K562 (cell line): ENCODE measurements around the gene ATM. TPM values are rescaled to one million over a fixed set of nuclear protein-coding genes. Genes with fewer than 3 reads are reported as not detected.

Source experiments
- ARID1B ChIP-seq: fragments of 450-650 bp; IDR thresholded peaks from 2 replicates; pipeline ENCODE4 v1.6.1; 2016; ENCODE audit warnings: antibody characterized with exemption, mild to moderate bottlenecking, inconsistent platforms
- ATF1 ChIP-seq, 2 experiments: fragments of 450-650 bp in 1 of 2; IDR thresholded peaks; 2 replicates each; pipeline ENCODE4 v1.6.1; 2016; ENCODE audit warnings: missing compliant biosample characterization in 1 of 2, missing genetic modification characterization in 1 of 2
- FOSL1 ChIP-seq: fragments of 200-800 bp; sonication (Bioruptor generic); conservative IDR thresholded peaks from 2 replicates; pipeline ENCODE4 v1.6.1; 2016; ENCODE audit warnings: missing genetic modification characterization, missing compliant biosample characterization
- MAFK ChIP-seq: IDR thresholded peaks from 2 replicates; pipeline ENCODE4 v1.6.1; 2011; ENCODE audit warnings: low read length, improper control_type of control experiment
- NCOA1 ChIP-seq: fragments of 450-650 bp; IDR thresholded peaks from 2 replicates; pipeline ENCODE4 v1.6.1; 2016; ENCODE audit warnings: low read depth
- NRF1 ChIP-seq, 2 experiments: fragments of 450-650 bp; IDR thresholded peaks in 1 of 2; conservative IDR thresholded peaks in 1 of 2; 2 replicates each; pipeline ENCODE4 v1.6.1; 2014; ENCODE audit warnings: mild to moderate bottlenecking in 2 of 2
- REST ChIP-seq, 2 experiments: fragments of 450-650 bp; formaldehyde crosslinking in 1 of 2; IDR thresholded peaks; 2 replicates each; pipeline versions ENCODE4 v1.4.0 to v1.6.1; 2014 to 2020; ENCODE audit warnings: mild to moderate bottlenecking in 2 of 2, borderline replicate concordance in 1 of 2, low read depth in 1 of 2
- SAFB2 ChIP-seq: fragments of 200-400 bp; formaldehyde crosslinking; IDR thresholded peaks from 2 replicates; pipeline ENCODE4 v1.6.1; 2018; ENCODE audit warnings: borderline replicate concordance, low read length, low read depth, moderate library complexity; ENCODE audit not compliant: severe bottlenecking
- SMARCC2 ChIP-seq: fragments of 450-650 bp; IDR thresholded peaks from 2 replicates; pipeline ENCODE4 v1.6.1; 2017; ENCODE audit warnings: antibody characterized with exemption, moderate library complexity, mild to moderate bottlenecking, low read depth
- SPI1 ChIP-seq: IDR thresholded peaks from 2 replicates; pipeline ENCODE4 v1.6.1; 2011; ENCODE audit warnings: low read depth, low read length, control low read depth, borderline replicate concordance
- SREBF1 ChIP-seq: fragments of 150-350 bp; IDR thresholded peaks from 2 replicates; pipeline ENCODE4 v1.6.1; 2014; ENCODE audit warnings: antibody characterized with exemption, low read depth, low read length, borderline replicate concordance
- STAG1 ChIP-seq: sonication (generic); formaldehyde crosslinking; IDR thresholded peaks from 2 replicates; pipeline ENCODE4 v1.5.0; 2020; ENCODE audit warnings: missing genetic modification reagents, borderline replicate concordance
- TARDBP ChIP-seq: fragments of 450-650 bp; IDR thresholded peaks from 2 replicates; pipeline ENCODE4 v1.6.1; 2016
- ZBTB33 ChIP-seq: sonication (generic); formaldehyde crosslinking; IDR thresholded peaks from 2 replicates; pipeline ENCODE4 v1.8.1; 2023; ENCODE audit warnings: mild to moderate bottlenecking, missing genetic modification reagents
- ZNF695 ChIP-seq: fragments of 450-650 bp; formaldehyde crosslinking; IDR thresholded peaks from 2 replicates; pipeline ENCODE4 v1.4.0; 2020; ENCODE audit warnings: mild to moderate bottlenecking, moderate library complexity
- ZNF77 ChIP-seq: fragments of 250-450 bp; sonication (Bioruptor Pico); IDR thresholded peaks from 2 replicates; pipeline ENCODE4 v1.5.0; 2020
- polyA plus RNA-seq, 8 experiments: library from polyadenylated mRNA; depleted of rRNA in 4 of 8; stranded (reverse) in 5 of 8; unstranded in 3 of 8; fragments of >200 nt; fragmentation: Nextera tagmentation in 2 of 8; fragmentation: Illumina TruSeq in 1 of 8; extraction: Ambion mirVana in 2 of 8; extraction: Trizol in 1 of 8; gene quantifications; 2 replicates each; pipeline versions ENCODE4 v1.2.1 to v1.2.3, GENCODE V29; 2011 to 2014; ENCODE audit warnings: inconsistent platforms in 1 of 8, missing spikeins in 1 of 8
- total RNA-seq, 7 experiments: library from RNA; depleted of rRNA in 6 of 7; stranded (reverse); fragments of >200 nt in 6 of 7; fragmentation: Illumina TruSeq in 2 of 7; extraction: Trizol in 2 of 7; gene quantifications; 2 replicates each; pipeline versions ENCODE4 v1.2.1 to v1.2.3, GENCODE V29; 2011 to 2021; ENCODE audit warnings: low replicate concordance in 1 of 7

Gene ATM
- total and polyA plus RNA-seq, 9 of the 15 experiments (the other 6 are each of a cell fraction or from before 2014, with no cell fraction given): 8.3 to 46.8 (median 26.2) TPM

- TF ChIP-seq ATF1 (CRISPR knock-in tag; IDR thresholded peaks at IDR 0.05): no peak
- peak; percentile 11; the same call in 1 of the 2 replicates for TF ChIP-seq ATF1 (tag; IDR thresholded peaks at IDR 0.05)
- no peak for TF ChIP-seq SREBF1
- TF ChIP-seq NRF1 (conservative IDR thresholded peaks at IDR 0.05 in 1 of 2, IDR thresholded peaks at IDR 0.05 in 1 of 2): 0 out of 4 replicates have a peak, but pooled peaks of 1 of the 2 experiments have one; percentile 21
- TF ChIP-seq NCOA1: 0 out of 2 replicates have a peak, but pooled peaks have one; percentile 40
- TF ChIP-seq SPI1: no peak
- TF ChIP-seq REST (IDR thresholded peaks at IDR 0.05; ENCODE audit: borderline replicate concordance): peak; percentile 11; the same call in 1 of the 2 replicates
- TF ChIP-seq REST (CRISPR knock-in tag; IDR thresholded peaks at IDR 0.05; ENCODE audit: low read depth): no peak
- TF ChIP-seq ZNF77: no peak
- TF ChIP-seq ZNF695: no peak
- peak; percentile 92 for TF ChIP-seq MAFK
- no peak for TF ChIP-seq ZBTB33 (CRISPR knock-in tag)
- TF ChIP-seq ARID1B: peak; percentile 75
- TF ChIP-seq TARDBP: no peak
- TF ChIP-seq SAFB2: no peak
- TF ChIP-seq FOSL1: 0 out of 2 replicates have a peak, but pooled peaks have one; percentile 22
- TF ChIP-seq STAG1 (CRISPR knock-in tag): no peak
- TF ChIP-seq SMARCC2: 0 out of 2 replicates have a peak, but pooled peaks have one; percentile 44
Measured at GRCh38 chr11:108199446-108200321, 23.2 kb upstream of the ATM start (continued).
